Stimulated activated naive CD4-positive, alpha-beta T cell (primary cell): ENCODE measurements around the gene PIK3R2.

Source experiments
- DNase-seq, 6 experiments: peaks; one replicate each; lab custom pipeline; 2025; lab: John Stamatoyannopoulos, UW

PIK3R2 gene

GRCh38 chr19:18123819-18124218, 29.1 kb upstream of the PIK3R2 start:
- no peak for DNase-seq

GRCh38 chr19:18126097-18126496, 26.9 kb upstream of the PIK3R2 start:
- no peak for DNase-seq

GRCh38 chr19:18128044-18128443, 24.9 kb upstream of the PIK3R2 start:
- DNase-seq: no peak

- DNase-seq: no peak
These were observed 24.2 kb upstream of the PIK3R2 start for GRCh38 chr19:18128805-18129204.

- no peak for DNase-seq
These were observed 22.3 kb upstream of the PIK3R2 start for GRCh38 chr19:18130523-18131242.

GRCh38 chr19:18131841-18132596, 20.9 kb upstream of the PIK3R2 start:
- no peak for DNase-seq

GRCh38 chr19:18135712-18136584, 17.0 kb upstream of the PIK3R2 start:
- DNase-seq: no peak

- no peak for DNase-seq
These were observed 15.7 kb upstream of the PIK3R2 start for GRCh38 chr19:18137242-18137641.

- no peak for DNase-seq
These were observed 15.2 kb upstream of the PIK3R2 start for GRCh38 chr19:18137657-18138339.

- DNase-seq: no peak
These were observed 12.5 kb upstream of the PIK3R2 start for GRCh38 chr19:18140473-18140872.

- no peak for DNase-seq
These were observed 11.9 kb upstream of the PIK3R2 start for GRCh38 chr19:18141031-18141430.

GRCh38 chr19:18143902-18144301, 9.1 kb upstream of the PIK3R2 start:
- no peak for DNase-seq

GRCh38 chr19:18144361-18144760, 8.6 kb upstream of the PIK3R2 start:
- no peak for DNase-seq

- no peak for DNase-seq
These were observed 8.1 kb upstream of the PIK3R2 start for GRCh38 chr19:18144906-18145305.

GRCh38 chr19:18145391-18145999, 7.5 kb upstream of the PIK3R2 start:
- DNase-seq: no peak

GRCh38 chr19:18147396-18147795, 5.6 kb upstream of the PIK3R2 start:
- DNase-seq: no peak

GRCh38 chr19:18149596-18149975, 3.4 kb upstream of the PIK3R2 start:
- DNase-seq: no peak

- DNase-seq: no peak
These were observed 2.0 kb upstream of the PIK3R2 start for GRCh38 chr19:18150776-18151624.

GRCh38 chr19:18152442-18152816, 534 bp upstream of the PIK3R2 start:
- DNase-seq: peak; percentile 96 to 99 (median 96)

GRCh38 chr19:18153556-18154134, 682 bp downstream of the PIK3R2 start:
- peak in 5 of 6 experiments; percentile 22 to 49 (median 40) for DNase-seq
